COLO668 (cell line): ENCODE data around the gene RUNX2.

Experiments
- DNase-seq: peaks from one replicate; lab custom pipeline; 2025; ENCODE audit not compliant: unreplicated experiment; lab: John Stamatoyannopoulos, UW

Gene RUNX2

GRCh38 chr6:45411959-45412358 is 83.8 kb downstream of the RUNX2 start:
- DNase-seq: no peak

GRCh38 chr6:45415315-45415714 is 87.2 kb downstream of the RUNX2 start:
- no peak for DNase-seq

- DNase-seq: no peak
These were observed 87.8 kb downstream of the RUNX2 start for GRCh38 chr6:45415788-45416518.

GRCh38 chr6:45416700-45417099 is 88.6 kb downstream of the RUNX2 start:
- no peak for DNase-seq

- no peak for DNase-seq
These were observed 89.3 kb downstream of the RUNX2 start for GRCh38 chr6:45417436-45417835.

- peak; percentile 76 for DNase-seq
These were observed 91.5 kb downstream of the RUNX2 start for GRCh38 chr6:45419571-45420082.

GRCh38 chr6:45420083-45420908 is 92.2 kb downstream of the RUNX2 start:
- peak; percentile 4 for DNase-seq

- DNase-seq: no peak
These were observed 93.0 kb downstream of the RUNX2 start for GRCh38 chr6:45420909-45421708.

- DNase-seq: peak; percentile 56
These were observed 93.8 kb downstream of the RUNX2 start for GRCh38 chr6:45421709-45422502.

GRCh38 chr6:45422503-45423110 is 94.5 kb downstream of the RUNX2 start:
- DNase-seq: peak; percentile 39

GRCh38 chr6:45423111-45423823 is 95.1 kb downstream of the RUNX2 start:
- DNase-seq: peak; percentile 11

GRCh38 chr6:45423824-45424450 is 95.8 kb downstream of the RUNX2 start:
- DNase-seq: peak; percentile 1

- no peak for DNase-seq
These were observed 96.3 kb downstream of the RUNX2 start for GRCh38 chr6:45424451-45424861.

- DNase-seq: no peak
These were observed 98.1 kb downstream of the RUNX2 start for GRCh38 chr6:45426251-45426650.

GRCh38 chr6:45427726-45428125 is 99.6 kb downstream of the RUNX2 start:
- DNase-seq: no peak

- no peak for DNase-seq
These were observed 100.6 kb downstream of the RUNX2 start for GRCh38 chr6:45428727-45429126.

- no peak for DNase-seq
These were observed 102.6 kb downstream of the RUNX2 start for GRCh38 chr6:45430590-45431202.

GRCh38 chr6:45431317-45432065 is 103.4 kb downstream of the RUNX2 start:
- no peak for DNase-seq
